GM19372 (cell line): ENCODE measurements around the gene TAF6.
"Not testable (repeated sequence)": the region's sequence is repeated elsewhere in the genome, so short reads cannot be mapped to it uniquely, and the experiment has no call there.

Experiments used
- ATAC-seq: cut with Tn5 transposase; IDR thresholded peaks from one replicate; pipeline ENCODE4 v1.9.1; 2021; ENCODE audit warnings: mild to moderate bottlenecking, low read depth, moderate library complexity; ENCODE audit not compliant: unreplicated experiment

Gene TAF6

GRCh38 chr7:100152937-100153666, 33.9 kb upstream of the TAF6 start:
- no peak for ATAC-seq

GRCh38 chr7:100152404-100152803, 33.2 kb upstream of the TAF6 start:
- no peak for ATAC-seq

GRCh38 chr7:100148559-100149328, 29.6 kb upstream of the TAF6 start, which contains the start of gene LAMTOR4:
Gene LAMTOR4, plus strand, starts transcription at chr7:100148918. Its CDS starts 55 bp downstream, at chr7:100148973.
- peak; percentile 98 for ATAC-seq

- ATAC-seq: no peak
These were observed 29.0 kb upstream of the TAF6 start for GRCh38 chr7:100148225-100148558.

GRCh38 chr7:100147278-100147677, 28.1 kb upstream of the TAF6 start:
- ATAC-seq: no peak

GRCh38 chr7:100146350-100146749, 27.2 kb upstream of the TAF6 start:
- ATAC-seq: not testable (repeated sequence)

- no peak for ATAC-seq
These were observed 23.3 kb upstream of the TAF6 start for GRCh38 chr7:100142461-100142860.

GRCh38 chr7:100141555-100141949, 22.4 kb upstream of the TAF6 start:
- ATAC-seq: no peak

- ATAC-seq: no peak
These were observed 18.9 kb upstream of the TAF6 start for GRCh38 chr7:100137851-100138760.

GRCh38 chr7:100132697-100133151, 13.6 kb upstream of the TAF6 start:
- peak; percentile 53 for ATAC-seq

- no peak for ATAC-seq
These were observed 13.0 kb upstream of the TAF6 start for GRCh38 chr7:100132126-100132525.

- ATAC-seq: no peak
These were observed 11.7 kb upstream of the TAF6 start for GRCh38 chr7:100130608-100131453.

- ATAC-seq: not testable (repeated sequence)
These were observed 11.1 kb upstream of the TAF6 start for GRCh38 chr7:100130220-100130607.

GRCh38 chr7:100128637-100128963, 9.4 kb upstream of the TAF6 start:
- no peak for ATAC-seq

- ATAC-seq: no peak
These were observed 8.9 kb upstream of the TAF6 start for GRCh38 chr7:100127866-100128636.

- ATAC-seq: peak; percentile 56
These were observed 8.0 kb upstream of the TAF6 start, which contains the start of gene MBLAC1 for GRCh38 chr7:100126931-100127865. Gene MBLAC1, plus strand, starts transcription at chr7:100126967. Its CDS starts 429 bp downstream, at chr7:100127396.

GRCh38 chr7:100126239-100126930, 7.2 kb upstream of the TAF6 start:
- ATAC-seq: no peak
